Renal cortical epithelial cell (primary cell): ENCODE data around the gene CSNK2A3. TPM values are rescaled to one million over a fixed set of nuclear protein-coding genes. Genes with fewer than 3 reads are reported as not detected.
"Not testable (repeated sequence)": the region's sequence is repeated elsewhere in the genome, so short reads cannot be mapped to it uniquely, and the experiment has no call there.

Experiments used
- DNase-seq: peaks from one replicate; pipeline ENCODE4 v3.0.0-alpha.2; 2011; ENCODE audit warnings: low read depth
- total RNA-seq: library from RNA; depleted of rRNA; stranded (reverse); fragments of >200 nt; gene quantifications from 2 replicates; pipeline ENCODE4 v1.2.3, GENCODE V29; 2014

CSNK2A3 gene
- total RNA-seq, 1 donor from 2014 or later = 2.4 TPM

DNA sequence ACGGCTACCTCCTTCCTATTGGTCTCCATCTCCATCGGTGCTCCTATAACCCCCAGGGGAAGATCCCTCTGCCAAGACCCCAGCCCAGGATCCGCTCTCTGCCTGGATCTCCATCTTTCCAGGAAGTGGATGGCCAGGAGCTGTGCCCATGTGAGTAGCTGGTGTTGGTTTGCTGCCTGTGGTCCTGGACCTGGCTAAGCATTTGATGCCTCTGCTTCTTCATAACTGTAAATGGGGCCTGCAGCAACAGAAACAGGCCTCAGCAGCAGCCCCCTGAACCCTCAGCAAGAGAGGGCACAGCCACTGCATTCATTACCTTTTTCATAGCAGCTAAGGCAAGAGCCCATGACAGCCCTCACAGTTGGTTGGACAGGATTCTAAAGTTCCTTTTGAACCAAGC is 26.6 kb upstream of the CSNK2A3 start:
- DNase-seq = no peak

DNA sequence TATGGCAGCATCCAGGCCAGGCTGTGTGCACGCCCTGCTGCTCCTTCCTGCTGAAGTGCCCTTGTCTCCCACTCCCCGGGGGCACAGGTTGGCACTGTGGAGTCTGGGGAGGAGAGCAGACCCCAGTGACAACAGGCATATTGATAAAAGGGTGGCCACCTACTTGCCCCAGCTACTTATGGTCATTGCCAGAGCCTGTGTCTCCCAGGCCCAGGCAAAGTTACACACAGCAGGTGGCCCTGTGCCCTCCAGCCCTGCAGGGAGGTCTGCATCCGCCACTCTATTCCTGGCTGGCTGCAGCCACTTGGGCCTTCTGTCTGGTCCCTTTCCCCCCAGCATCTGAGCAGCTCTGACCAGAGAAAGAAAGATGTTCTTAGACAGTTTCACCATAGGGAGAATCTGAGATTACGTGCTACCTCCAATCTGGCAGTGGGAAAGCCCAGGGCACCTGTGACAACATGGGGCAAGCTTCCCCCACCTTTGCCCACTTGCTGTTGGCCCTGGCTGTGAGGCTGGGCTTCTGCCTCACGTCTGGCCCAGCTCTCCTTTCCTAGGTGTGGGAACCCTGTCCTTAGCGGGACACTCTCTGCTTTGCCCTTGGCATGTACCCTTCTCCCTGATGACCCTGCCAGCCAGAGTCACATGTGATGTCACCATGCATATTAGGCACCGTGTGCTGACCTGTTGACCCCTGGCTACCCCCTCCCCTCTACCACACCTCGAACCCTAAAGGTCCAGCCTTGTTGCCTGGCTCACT is 25.3 kb upstream of the CSNK2A3 start:
- no peak for DNase-seq

DNA sequence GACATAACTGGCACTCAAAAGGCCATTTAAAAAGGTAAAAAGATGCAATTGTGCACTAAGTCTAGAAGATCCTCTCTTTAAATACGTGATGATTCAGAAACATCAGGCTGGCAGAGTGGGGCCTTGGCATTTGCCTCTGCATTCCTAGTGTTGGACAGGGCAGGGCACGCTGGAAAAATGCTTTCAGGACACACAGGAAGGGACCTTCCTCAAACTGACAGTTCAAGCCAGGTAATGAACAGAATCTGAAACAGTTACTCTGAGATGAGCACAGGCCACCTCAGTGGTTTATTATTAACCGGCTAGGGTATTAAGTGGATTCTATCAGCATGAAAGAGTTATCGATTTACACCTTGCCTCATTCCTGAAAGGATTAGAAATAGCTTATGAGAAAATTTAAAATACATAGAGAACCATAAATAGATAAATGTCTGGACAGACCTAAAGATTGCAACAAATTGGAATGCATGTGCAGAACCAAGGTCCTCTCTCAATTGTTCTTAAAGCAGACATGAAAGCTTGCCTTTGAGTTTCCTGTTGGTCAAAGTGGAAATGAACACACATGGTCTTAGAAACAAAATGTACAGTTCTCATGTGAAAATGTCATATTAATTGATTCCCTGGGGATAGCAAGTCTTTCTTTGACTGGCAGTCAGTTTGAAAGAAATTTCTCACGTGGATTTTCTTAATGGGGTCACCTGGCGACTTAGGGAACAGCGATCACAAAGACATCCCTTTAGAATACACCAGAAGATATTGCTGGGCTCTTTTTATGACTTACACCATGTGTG is 21.5 kb upstream of the CSNK2A3 start:
- peak; percentile 28 for DNase-seq

DNA sequence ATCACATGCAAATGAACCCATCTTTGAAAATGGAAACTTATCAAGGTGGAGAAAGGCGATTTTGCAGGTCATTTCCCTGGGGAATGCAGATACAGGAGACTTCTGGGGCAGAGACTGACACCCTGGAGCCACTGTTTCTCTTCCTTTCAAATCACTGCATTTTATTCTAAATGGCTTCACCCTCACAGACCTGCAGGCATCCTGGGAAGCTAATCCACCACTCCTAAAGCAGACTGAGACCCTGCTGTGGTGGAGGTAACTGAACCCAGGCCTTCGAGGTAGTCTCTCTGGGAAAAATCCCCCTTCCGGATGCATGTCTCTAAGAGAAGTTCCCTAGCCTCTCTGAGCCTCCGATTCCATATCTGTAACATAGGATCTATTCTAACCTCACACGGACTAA is 20.9 kb upstream of the CSNK2A3 start:
- DNase-seq = no peak

DNA sequence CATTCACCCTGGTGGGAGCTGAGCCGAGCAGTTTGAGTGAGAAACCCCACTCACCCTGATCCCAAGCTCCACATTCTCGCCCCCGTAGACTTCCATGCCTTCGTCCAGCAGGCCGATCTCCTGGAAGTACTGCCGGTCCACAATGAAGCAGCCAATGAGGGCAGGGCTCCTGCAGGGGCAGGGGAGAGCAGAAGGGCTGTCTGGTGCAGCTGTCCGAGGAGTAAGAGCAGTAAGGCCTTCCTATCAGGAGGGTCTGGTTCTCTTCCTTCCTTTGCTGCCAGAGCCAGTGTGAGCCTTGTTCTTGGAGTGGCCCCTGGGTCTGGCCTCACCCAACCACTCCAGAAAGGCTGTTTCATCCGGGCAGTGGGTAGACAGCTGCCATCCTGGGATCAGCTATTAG is 19.4 kb upstream of the CSNK2A3 start:
- no peak for DNase-seq

DNA sequence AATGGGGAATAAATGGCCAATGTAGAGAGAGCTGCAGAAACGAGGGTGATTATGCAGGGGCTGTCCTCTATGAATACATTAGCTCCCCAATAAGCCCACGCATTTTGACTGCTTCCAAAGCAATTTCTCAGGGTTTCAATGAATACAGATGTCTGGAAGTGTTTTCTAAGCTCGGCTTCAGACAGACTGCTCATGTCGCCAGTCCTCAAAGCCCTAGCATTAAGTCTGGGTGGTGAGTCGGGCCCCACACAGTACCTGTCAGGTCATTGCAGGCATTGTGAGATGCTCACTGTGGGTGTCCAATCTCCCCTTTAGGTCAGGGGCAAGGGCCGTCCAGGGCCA is 17.9 kb upstream of the CSNK2A3 start:
- no peak for DNase-seq

DNA sequence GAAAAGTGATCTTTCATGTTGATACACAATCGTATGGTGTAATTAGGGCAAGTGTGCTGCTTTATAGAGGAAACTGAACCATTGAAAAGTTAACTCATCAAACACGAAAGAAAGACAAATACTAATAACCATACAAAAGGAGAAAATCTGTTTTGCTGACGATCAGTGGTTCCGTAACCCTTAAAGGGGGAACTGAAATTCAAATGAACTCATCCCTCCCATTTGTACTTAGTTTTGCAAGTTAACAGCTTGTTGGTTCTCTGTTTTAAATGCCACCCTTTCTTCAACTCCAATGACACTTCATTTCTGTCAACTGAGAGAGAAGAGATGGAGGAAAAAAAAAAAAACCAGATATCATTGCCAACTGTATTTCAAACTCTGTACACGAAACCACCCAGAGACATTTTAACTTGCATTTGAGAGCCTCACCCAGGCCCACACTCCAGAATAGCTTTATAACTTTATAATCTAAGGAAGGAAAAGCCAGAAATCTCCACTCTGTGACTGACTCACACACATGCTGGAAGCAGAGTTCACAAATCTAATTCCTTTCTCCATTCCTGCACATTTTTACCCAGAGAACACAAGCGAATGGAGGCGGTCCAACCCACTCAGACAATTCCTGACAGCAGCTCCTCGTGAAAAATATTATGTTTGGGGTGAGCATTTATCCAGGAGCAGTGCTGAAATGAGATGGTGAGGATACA is 17.4 kb upstream of the CSNK2A3 start:
- no peak for DNase-seq

DNA sequence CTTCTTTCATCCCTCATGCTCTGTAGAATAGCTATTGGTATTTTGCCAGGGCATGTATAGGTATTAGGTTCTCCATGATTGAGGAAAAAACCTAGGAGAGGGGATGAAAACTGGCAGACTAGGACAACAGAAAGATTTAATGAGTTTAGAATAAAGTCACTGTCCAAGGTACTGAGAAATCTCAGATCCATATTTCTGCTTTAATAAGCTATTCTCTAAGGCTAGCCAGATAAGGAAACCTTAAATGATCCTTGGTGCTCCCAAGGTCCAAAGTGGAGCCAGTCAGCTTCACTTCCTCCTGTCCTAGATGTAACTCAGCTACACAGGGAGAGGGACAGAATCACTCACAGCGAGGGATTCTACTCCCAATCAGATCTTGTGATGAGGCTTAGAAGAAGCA is 13.7 kb upstream of the CSNK2A3 start:
- no peak for DNase-seq

DNA sequence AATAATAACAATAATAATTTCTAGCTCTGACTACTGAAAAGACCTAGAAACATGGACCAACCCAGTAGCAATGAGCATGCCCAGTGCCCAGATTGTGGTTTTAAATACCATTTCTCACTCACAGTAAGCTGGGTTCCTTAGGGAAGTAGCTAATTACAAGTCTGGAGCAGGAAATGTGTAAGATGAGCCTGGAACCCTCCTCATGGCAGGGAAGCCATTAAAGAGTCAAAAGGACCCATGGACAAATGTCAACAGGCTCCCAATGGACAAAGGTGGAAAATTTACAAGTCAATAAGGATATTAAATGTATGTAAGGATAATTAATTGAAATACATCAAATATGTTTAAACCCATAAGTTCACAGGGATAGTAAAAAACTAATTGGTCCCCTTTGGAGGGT is 10.6 kb upstream of the CSNK2A3 start:
- no peak for DNase-seq

DNA sequence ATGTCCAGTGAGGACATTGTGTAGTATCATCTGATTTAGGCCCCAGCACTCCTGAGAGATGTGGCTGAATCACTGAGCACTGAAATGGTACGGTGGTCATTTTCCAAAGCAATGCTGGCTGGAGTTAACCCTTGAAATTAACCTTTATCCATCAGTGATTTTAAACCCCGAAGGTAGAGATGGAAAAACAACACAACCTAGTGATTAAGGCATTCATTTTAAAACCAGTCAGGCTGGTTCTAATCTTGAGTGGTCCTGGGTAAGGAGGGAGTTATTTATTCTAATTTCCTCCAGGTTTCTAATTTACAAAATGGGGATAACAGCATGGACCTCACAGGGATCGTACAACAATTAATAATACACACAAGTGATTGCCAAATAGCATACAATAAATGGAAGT is 6.6 kb upstream of the CSNK2A3 start:
- peak; percentile 49 for DNase-seq

DNA sequence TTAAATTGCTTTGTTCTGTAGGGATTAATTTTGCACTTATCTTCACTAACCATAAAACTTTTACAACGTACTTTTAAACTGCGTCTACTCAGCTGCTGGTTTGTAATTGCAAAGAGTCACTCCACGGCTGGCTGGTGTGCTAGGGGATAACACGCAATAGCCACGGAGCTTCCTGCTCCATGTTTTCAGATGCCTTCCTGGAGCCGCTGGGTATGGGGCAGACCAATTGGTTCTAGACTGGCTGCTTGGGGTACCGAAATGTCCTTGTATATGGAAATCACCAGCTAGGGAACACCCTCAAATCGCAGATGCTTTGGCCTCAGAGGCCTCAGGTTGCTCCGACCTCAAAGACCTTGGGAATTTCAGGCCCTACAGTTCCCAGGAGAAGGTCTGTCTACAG is 3.8 kb upstream of the CSNK2A3 start:
- no peak for DNase-seq

DNA sequence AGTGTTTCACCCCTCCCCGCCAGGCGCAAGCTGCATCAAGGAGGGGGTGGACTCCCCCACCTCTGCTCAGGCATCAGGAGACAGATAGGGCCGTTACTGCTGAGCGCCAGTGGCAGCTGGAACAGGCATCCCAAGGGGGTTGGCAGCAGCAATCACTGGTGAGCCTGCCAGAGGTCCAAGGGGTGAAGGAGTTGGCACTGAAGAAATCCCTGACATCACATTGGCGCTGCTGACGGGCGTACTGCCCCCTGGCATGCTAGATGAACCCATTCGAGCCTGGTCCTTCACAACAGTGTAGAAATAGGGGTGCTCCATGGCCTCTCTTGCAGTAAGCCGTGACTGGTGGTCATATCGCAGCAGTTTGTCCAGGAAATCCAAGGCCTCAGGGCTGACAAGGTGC is 1.2 kb downstream of the CSNK2A3 start:
- DNase-seq = not testable (repeated sequence)

DNA sequence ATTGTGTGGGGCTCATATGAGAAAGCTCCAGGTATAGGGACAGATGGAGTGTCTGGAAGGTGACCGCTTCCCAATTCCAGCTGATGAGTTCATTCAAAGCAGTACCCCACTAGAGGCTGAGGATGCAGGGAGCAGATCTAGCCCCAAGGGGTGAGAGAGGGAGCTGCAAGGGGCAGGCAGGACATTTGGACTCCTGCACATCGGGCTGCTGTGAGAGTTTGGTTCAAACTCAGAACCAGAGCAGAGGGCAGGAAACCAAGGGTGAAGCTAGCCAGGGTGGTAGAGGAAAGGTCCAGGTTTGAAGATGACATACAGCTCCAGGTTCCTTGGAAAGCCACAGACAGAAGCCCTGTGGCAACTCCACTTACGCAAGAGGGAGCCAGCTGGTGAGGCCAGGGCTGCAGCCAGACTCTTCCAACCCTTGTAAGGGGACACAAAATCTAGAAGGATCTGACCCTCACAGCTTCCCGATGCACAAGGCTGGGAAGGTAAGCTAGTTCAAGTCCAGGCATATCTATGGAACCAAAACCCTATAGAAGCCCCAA is 1.9 kb downstream of the CSNK2A3 start:
- peak; percentile 10 for DNase-seq

DNA sequence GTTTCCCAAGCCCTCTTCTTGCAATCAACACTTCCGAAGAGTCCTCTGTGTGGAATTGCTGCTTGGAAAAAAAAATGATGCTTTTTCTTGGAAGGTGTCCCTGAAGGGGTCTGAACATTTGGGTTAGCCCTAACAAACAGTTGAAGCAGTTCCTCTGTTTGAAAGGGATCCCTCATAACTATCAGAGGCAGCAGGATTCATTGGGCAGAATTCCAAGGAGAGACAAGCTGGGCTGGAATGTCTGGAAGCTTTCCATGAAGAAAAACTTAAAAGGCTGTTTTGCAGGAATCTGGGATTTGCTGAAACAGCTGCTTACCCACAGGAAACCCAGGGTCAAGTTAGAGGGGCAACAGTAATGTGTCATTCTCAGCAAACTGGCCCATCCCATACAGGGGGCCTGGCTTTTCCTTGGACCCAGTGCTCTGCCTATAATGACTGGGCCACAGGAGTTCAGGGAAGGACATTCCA is 3.1 kb downstream of the CSNK2A3 start:
- peak; percentile 63 for DNase-seq

DNA sequence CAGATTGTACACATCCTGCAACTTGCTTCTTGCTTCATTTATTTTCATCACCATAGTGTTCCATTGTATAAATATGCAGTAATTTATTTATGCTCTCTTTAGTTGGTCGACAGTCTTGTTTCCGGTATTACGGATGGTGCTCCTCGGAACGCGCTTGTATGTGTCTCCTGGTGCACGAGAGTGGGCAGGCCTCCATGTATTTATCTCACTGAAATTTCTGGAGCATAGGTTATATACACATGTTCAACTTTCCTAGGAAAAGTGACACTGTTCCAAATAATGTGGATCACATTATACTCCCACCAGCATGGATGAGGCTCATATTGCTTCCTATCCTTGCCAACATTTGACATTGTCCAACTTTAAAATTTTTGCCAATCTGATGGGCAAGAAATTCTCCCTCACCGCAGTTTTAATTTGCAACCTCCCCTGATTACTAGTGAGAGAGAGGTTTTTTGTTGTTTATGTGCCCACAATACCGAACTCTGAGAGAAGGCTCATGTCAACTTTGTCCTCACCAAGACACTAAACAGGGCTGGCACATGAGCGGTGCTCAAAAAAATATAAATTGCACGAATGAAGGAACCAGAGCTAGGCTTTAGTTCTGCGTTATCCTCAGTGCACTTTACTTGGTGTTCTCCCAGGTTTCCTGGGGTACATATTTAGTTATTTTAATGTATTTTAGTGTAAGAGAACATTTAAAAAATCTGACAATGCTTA is 3.8 kb downstream of the CSNK2A3 start:
- no peak for DNase-seq

DNA sequence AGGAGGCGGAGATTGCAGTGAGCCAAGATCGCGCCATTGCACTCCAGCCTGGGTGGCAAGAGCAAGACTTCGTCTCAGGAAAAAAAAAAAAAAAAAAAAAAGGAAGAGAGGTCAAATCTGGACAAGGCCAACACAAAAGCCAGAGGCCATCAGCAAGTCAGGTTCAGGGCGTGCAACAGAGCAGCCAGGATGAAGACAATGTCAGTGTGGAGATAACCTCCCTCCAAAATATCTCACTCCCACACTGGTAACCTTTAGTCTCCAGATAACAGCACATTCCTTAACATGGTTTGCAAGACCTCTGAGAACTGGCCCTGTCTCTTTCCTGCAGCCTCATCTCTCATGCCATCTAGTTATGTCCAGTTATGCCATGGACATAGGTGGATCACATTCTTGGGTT is 4.7 kb downstream of the CSNK2A3 start:
- DNase-seq = no peak

DNA sequence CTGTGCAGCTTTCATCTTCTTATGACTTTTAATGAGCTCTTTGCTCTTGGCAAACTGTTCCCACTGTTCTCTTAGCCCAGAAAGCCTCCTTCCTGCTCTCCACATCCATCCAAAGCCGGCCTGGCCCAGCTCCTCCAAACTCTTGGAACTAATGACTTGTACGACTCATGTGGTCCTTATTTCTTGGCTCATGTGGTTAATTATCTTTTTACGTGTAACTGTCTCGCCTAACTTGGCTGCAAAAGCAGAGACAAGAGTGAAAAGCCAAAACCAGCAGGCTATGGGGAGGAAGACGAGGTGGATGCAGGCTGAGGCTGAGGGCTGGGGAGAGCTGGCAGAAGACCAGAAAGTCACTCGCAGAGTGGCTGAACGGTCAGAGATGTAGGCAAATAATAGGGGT is 5.5 kb downstream of the CSNK2A3 start:
- no peak for DNase-seq

DNA sequence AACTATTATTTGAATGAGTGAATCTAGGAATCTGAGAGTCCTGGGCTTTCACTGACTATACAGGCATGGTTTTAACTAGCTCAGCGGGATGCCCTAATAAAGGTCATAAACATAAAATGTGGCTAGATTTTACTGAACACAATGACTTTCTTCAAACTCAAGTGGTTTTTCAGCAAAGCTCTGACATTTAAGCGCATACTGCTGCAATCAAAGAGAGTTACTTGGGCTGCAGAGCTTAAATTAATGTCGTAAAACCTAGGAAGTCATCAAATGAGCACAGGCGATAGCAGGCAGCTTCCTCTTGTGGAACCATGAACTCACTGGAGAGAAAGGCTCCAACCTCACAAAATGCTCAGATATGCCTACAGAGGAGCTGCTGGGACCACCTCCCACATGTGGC is 6.7 kb downstream of the CSNK2A3 start:
- DNase-seq = no peak

DNA sequence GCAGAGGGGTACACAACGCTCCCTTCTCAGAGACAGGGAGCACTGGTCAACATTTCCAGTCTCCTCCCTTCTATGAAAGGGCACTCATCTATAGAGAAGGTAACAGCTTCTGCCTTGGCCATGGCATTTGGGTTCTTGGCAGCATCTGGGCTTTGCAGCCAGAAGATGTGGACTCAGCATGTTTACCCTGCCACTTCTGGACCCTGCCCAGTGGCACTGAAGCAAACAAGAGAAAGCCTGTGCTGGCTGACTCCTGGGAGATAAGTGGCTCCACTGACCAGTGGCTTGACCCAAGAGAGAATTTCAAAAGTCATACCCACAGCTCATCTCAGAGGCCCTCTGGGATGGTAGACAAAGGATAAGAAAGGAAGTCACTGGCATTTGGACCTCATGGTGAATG is 8.0 kb downstream of the CSNK2A3 start:
- DNase-seq = no peak

DNA sequence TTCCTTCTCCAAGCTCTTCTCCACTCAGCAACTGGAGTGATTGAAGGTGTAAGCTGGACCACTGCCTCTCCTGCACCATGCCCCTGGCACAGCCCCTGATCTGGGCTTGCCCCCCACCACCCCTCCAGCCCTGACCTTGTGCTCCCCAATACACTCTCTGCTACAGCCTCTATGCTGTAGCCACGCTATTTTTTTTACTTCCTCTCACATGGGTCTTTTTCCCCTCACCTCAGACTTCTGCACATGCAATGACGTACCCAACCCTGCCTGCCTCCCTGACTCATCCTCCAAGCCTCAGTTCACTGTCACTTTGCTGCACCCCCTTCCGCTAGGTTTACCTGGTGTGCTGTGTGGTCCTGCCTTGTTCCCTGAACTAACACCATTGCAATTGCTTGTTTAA is 9.0 kb downstream of the CSNK2A3 start:
- no peak for DNase-seq

DNA sequence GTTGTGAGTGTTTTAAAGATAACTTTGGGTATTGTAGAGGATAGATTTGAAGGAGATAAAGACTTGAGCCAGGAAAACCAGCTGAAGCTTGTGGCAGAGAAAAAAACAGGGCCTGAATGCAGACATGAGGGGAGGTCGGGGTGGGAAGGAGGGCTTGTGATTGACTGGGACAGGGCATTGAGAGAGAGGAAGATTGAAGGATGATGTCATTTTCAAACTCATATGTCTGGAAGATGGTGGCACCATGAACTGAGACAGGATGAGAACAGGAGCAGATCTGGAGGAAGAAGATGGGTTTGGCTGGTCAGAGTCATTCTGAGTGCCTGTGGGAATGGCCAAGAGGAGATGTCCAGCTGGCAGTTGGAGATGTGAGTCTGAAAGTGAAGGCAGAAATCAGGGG is 14.7 kb downstream of the CSNK2A3 start:
- no peak for DNase-seq

DNA sequence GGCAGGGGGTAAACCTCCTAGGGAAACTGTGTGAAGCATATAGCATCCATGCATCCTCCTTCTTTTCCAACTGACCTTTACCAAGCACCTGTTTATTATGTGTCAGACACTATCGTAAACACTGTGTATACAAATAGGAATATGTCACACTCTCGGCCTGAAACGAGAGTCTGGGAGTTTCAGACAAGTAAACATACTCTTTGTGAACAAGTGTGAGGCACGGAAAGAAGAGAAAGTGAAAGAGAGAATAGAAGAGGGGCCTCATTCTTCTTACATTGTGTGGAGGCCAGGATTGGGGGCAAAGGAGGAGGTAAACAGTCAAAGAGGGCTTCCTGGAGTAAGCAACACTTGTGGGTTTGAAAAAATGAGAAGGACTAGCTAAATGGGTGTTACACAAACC is 16.4 kb downstream of the CSNK2A3 start:
- DNase-seq = no peak
